ENCODE data around the gene MACF1.
"Not testable (repeated sequence)": the region's sequence is repeated elsewhere in the genome, so short reads cannot be mapped to it uniquely, and the experiment has no call there.

Gene MACF1

DNA sequence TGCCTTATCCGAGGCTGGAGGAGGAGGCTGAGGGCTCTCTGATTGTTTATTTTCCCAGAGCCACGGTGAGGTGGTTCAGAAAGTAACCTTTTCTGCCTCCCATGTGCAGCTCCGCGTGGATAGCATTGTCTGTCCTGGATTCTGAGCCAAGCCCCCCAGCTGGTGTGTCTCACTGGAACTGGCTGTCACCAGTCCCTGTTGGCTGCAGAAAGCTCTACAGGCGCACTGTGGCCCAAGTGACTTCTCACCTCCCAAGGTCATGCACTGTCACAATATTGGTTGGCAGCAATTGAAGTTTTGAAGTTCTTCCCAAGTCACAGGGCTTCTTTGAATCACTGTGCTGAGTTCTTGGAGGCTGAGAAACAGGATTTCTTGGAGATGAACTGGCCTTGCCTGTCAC lies 295.2 kb downstream of the MACF1 start:
- TF ChIP-seq NFRKB (IDR thresholded peaks at IDR 0.05) (no peak), TARDBP (IDR thresholded peaks at IDR 0.05) (no peak), SUZ12 (IDR thresholded peaks at IDR 0.05) (no peak), ELF4 (IDR thresholded peaks at IDR 0.05) (no peak), FOXM1 (IDR thresholded peaks at IDR 0.05; ENCODE audit: borderline replicate concordance) (no peak), BHLHE40 (IDR thresholded peaks at IDR 0.05; ENCODE audit: borderline replicate concordance) (no peak), FOXA1 (IDR thresholded peaks at IDR 0.05) (no peak), CTBP1 (IDR thresholded peaks at IDR 0.05; ENCODE audit: borderline replicate concordance) (no peak), L3MBTL2 (conservative IDR thresholded peaks at IDR 0.05) (no peak), LEF1 (IDR thresholded peaks at IDR 0.05; ENCODE audit: borderline replicate concordance) (no peak), ARNT (IDR thresholded peaks at IDR 0.05) (no peak), HDGF (IDR thresholded peaks at IDR 0.05; ENCODE audit: borderline replicate concordance) (no peak)
- TF ChIP-seq, protein P1, sequence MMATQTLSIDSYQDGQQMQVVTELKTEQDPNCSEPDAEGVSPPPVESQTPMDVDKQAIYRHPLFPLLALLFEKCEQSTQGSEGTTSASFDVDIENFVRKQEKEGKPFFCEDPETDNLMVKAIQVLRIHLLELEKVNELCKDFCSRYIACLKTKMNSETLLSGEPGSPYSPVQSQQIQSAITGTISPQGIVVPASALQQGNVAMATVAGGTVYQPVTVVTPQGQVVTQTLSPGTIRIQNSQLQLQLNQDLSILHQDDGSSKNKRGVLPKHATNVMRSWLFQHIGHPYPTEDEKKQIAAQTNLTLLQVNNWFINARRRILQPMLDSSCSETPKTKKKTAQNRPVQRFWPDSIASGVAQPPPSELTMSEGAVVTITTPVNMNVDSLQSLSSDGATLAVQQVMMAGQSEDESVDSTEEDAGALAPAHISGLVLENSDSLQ (IDR thresholded peaks at IDR 0.05) = no peak
- POLR2A ChIA-PET = no interaction called here
- CTCF ChIA-PET = interaction anchor here (0.8 kb wide), 1 partner anchor 27 kb away, joined by 4 read pairs; no protein-coding TSS in a partner anchor
- DNase-seq (ENCODE audit: extremely low spot score) = no peak

GRCh38 chr1:39500862-39501389 lies 296.4 kb downstream of the MACF1 start:
- POLR2A ChIA-PET = no interaction called here
- CTCF ChIA-PET = no interaction called here
- DNase-seq (ENCODE audit: extremely low spot score) = no peak
- no peak for TF ChIP-seq FOXA1 (IDR thresholded peaks at IDR 0.05)
- TF ChIP-seq, protein P1 (IDR thresholded peaks at IDR 0.05) = no peak
- no peak for TF ChIP-seq CTBP1 (IDR thresholded peaks at IDR 0.05; ENCODE audit: borderline replicate concordance)
- TF ChIP-seq FOXK2 (IDR thresholded peaks at IDR 0.05) = no peak
- TF ChIP-seq SUZ12 (IDR thresholded peaks at IDR 0.05) = no peak
- no peak for TF ChIP-seq LEF1 (IDR thresholded peaks at IDR 0.05; ENCODE audit: borderline replicate concordance)
- TF ChIP-seq ZNF384 (IDR thresholded peaks at IDR 0.05) = no peak
- no peak for TF ChIP-seq BHLHE40 (IDR thresholded peaks at IDR 0.05; ENCODE audit: borderline replicate concordance)
- TF ChIP-seq HDGF (IDR thresholded peaks at IDR 0.05; ENCODE audit: borderline replicate concordance) = no peak
- no peak for TF ChIP-seq SP1 (IDR thresholded peaks at IDR 0.05)
- no peak for TF ChIP-seq ELF4 (IDR thresholded peaks at IDR 0.05)
- no peak for TF ChIP-seq NFRKB (IDR thresholded peaks at IDR 0.05)
- TF ChIP-seq FOXM1 (IDR thresholded peaks at IDR 0.05; ENCODE audit: borderline replicate concordance) = no peak
- no peak for TF ChIP-seq TARDBP (IDR thresholded peaks at IDR 0.05)
- TF ChIP-seq ARNT (IDR thresholded peaks at IDR 0.05) = no peak
- TF ChIP-seq L3MBTL2 (conservative IDR thresholded peaks at IDR 0.05) = no peak

DNA sequence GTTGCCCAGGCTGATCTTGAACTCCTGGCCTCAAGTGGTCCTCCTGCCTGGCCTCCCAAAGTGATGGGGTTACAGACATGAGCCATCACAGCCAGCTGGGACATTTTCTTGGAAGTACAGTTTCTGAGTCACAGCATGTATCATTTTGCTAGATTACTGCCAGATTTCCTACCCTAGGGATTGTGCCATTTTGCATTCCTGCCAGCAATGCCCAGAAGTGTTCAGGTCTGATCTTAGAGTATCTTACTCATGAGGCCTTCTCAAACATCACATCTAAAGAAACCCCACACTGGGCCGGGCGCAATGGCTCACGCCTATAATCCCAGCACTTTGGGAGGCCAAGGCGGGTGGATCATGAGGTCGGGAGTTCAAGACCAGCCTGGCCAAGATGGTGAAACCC lies 297.2 kb downstream of the MACF1 start:
- TF ChIP-seq TARDBP (IDR thresholded peaks at IDR 0.05) = no peak
- no peak for TF ChIP-seq CTBP1 (IDR thresholded peaks at IDR 0.05; ENCODE audit: borderline replicate concordance)
- TF ChIP-seq ZNF384 (IDR thresholded peaks at IDR 0.05) = no peak
- TF ChIP-seq, protein P1 (IDR thresholded peaks at IDR 0.05) = no peak
- TF ChIP-seq HDGF (IDR thresholded peaks at IDR 0.05; ENCODE audit: borderline replicate concordance) = no peak
- no peak for TF ChIP-seq FOXK2 (IDR thresholded peaks at IDR 0.05)
- no peak for TF ChIP-seq L3MBTL2 (conservative IDR thresholded peaks at IDR 0.05)
- TF ChIP-seq LEF1 (IDR thresholded peaks at IDR 0.05; ENCODE audit: borderline replicate concordance) = no peak
- TF ChIP-seq ARNT (IDR thresholded peaks at IDR 0.05) = no peak
- TF ChIP-seq ELF4 (IDR thresholded peaks at IDR 0.05) = no peak
- no peak for TF ChIP-seq NFRKB (IDR thresholded peaks at IDR 0.05)
- TF ChIP-seq BHLHE40 (IDR thresholded peaks at IDR 0.05; ENCODE audit: borderline replicate concordance) = no peak
- ChIA-PET POLR2A (no interaction called here), CTCF (interaction anchor here (1.3 kb wide), 1 partner anchor 12 kb away, joined by 3 read pairs; no protein-coding TSS in a partner anchor)

GRCh38 chr1:39504436-39504835 lies 299.9 kb downstream of the MACF1 start:
- CTCF ChIA-PET; POLR2A ChIA-PET; DNase-seq (ENCODE audit: extremely low spot score): not testable (repeated sequence)

More for the DNA sequence above, 297.2 kb downstream of the MACF1 start:
- no peak for DNase-seq (ENCODE audit: extremely low spot score)

DNA sequence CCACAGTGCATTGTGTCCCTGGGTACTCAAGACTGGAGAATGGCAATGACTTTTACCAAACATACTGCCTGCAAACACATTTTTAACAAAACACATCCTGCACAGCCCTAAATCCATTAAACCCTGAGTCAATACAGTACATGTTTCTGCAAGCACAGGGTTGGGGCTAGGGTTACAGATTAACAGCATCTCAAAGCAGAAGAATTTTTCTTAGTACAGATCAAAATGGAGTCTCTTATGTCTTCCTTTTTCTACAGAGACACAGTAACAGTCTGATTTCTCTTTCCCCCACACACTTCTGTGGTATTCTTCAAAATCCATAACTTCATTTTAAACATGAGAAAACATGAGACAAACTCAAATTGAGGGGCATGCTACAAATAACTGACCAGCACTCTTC lies 300.8 kb downstream of the MACF1 start:
- TF ChIP-seq SUZ12 (IDR thresholded peaks at IDR 0.05) (no peak), ZNF384 (IDR thresholded peaks at IDR 0.05) (no peak), FOXM1 (IDR thresholded peaks at IDR 0.05; ENCODE audit: borderline replicate concordance) (no peak), SP1 (IDR thresholded peaks at IDR 0.05) (no peak), BHLHE40 (IDR thresholded peaks at IDR 0.05; ENCODE audit: borderline replicate concordance) (no peak), FOXK2 (IDR thresholded peaks at IDR 0.05) (no peak), CTBP1 (IDR thresholded peaks at IDR 0.05; ENCODE audit: borderline replicate concordance) (no peak), L3MBTL2 (conservative IDR thresholded peaks at IDR 0.05) (no peak), ELF4 (IDR thresholded peaks at IDR 0.05) (no peak), HDGF (IDR thresholded peaks at IDR 0.05; ENCODE audit: borderline replicate concordance) (no peak), FOXA1 (IDR thresholded peaks at IDR 0.05) (no peak), NFRKB (IDR thresholded peaks at IDR 0.05) (no peak), TARDBP (IDR thresholded peaks at IDR 0.05) (no peak), ARNT (IDR thresholded peaks at IDR 0.05) (no peak), LEF1 (IDR thresholded peaks at IDR 0.05; ENCODE audit: borderline replicate concordance) (no peak)
- TF ChIP-seq, protein P1 (IDR thresholded peaks at IDR 0.05) = no peak
- no peak for DNase-seq (ENCODE audit: extremely low spot score)
- ChIA-PET POLR2A (no interaction called here), CTCF (no interaction called here)

All from HEK293T (cell line).